Fibroblast of skin of left quadriceps (primary cell): ENCODE results near the gene ADAMTS4.

Experiments used
- DNase-seq, 2 experiments: peaks; one replicate each; pipeline ENCODE4 v3.0.0-alpha.2; 2013; ENCODE audit warnings: low read depth in 2 of 2

ADAMTS4 gene

GRCh38 chr1:161196111-161196510, 2.7 kb downstream of the ADAMTS4 start:
- DNase-seq, result no peak

DNA sequence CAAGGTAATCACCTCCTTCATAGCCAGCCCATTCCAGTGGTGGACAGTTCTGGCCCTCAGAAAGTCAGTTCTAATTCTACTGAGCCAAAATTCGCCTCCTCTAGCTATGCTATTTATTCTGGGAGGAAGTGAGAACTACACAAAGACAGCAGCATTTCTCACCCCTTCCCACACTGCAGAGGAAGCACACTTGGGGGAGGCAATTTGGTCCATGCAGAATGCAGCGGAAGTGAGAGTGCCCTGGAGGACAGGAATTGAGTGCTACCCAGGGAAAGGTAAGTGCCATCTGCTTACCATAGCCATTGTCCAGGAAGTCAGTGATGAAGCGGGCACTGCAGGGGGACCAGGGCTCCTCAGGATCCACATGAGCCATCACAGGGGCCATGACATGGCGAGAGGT, 3.7 kb downstream of the ADAMTS4 start:
- no peak for DNase-seq

GRCh38 chr1:161193561-161194235, 5.2 kb downstream of the ADAMTS4 start:
- DNase-seq, result no peak

- DNase-seq, result peak in 1 of 2 experiments; percentile 44
These were observed 6.1 kb downstream of the ADAMTS4 start for GRCh38 chr1:161192476-161193465.

DNA sequence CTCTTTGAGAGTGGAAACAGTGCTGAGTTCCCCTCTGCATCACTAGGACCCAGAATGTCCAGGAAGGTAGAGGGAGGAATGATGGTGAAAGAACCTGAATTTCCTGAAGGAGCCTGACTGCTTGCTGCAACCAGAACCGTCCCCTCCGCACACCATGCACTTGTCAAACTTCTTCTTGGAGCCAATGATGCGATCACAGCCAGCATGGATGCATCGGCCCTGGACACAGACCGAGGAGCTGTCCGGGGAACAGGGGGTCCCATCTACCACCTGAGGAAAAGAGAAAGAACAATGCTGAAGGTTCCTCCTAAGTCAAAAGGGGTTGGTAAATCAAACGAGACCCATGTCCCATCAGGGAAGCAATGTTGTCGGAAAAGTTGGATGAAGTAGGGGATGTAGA, 6.9 kb downstream of the ADAMTS4 start:
- no peak for DNase-seq

GRCh38 chr1:161190962-161191521, 7.8 kb downstream of the ADAMTS4 start:
- no peak for DNase-seq

DNA sequence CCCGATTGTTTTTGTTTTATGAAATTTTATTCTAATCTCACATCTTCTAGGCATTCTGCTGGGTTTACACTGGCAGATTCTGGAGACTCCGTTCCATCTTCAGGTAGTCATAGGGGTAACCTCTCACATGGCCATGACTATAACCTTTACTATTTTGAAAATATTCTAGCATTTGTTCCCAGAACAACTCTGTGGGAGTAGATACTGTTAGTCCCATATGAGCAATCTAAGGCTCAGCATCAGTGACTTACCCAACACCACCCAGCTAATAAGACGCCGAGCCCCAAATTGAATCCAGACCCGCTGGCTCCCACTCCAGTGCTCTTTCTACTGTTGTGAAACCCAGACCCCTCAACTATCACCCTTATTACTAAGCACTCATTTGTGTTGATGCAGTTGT, 9.8 kb downstream of the ADAMTS4 start:
- no peak for DNase-seq

- DNase-seq, result no peak
These were observed 10.5 kb downstream of the ADAMTS4 start for GRCh38 chr1:161188381-161188780.

- no peak for DNase-seq
These were observed 11.5 kb downstream of the ADAMTS4 start for GRCh38 chr1:161187311-161187710.

DNA sequence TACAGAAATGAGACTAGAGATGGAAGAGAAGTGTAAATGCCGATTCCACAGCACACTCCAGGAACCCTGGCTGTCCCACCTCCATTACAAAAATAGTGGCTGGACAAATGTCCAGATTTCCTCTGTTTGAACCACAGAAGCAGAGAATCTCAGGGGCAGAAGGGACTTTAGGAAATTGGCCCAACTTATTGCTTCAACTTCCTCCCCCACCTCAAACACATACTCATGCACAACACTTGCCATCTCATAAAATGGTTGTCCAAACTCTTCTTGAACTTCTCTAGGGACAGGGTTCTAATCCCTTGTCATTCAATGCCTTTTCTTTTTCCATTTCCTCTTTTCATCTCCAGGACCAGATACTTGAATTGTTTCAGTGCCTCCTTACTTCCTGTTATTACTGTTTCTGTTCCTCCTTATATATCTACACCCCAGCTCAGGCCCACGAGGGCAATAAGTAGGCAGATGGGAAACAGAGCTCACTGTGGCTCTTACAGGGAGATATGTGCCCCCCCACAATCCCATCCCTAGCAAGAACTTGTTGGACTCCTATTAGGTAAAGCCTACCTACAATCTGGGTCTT, 13.0 kb downstream of the ADAMTS4 start:
- no peak for DNase-seq

GRCh38 chr1:161185282-161185682, 13.6 kb downstream of the ADAMTS4 start:
- DNase-seq, result peak; percentile 51 to 58

DNA sequence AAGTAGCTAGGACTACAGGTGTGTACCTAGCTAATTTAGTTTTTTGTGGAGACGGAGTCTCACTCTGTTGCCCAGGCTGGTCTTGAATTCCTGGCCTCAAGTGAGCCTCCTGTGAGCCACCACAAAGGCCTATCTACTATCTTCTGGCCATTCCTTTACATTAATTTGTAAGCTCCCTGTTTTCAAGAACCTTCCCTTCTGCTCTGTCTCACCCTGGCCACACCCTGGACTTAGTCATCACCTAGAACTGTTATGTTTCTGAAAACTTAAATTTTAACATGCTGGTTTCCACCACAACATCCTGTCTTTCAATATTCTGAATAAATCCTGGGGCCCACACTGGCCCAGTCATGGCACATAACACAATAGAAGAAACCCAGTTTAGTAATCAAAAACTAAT, 16.6 kb downstream of the ADAMTS4 start:
- DNase-seq, result no peak

DNA sequence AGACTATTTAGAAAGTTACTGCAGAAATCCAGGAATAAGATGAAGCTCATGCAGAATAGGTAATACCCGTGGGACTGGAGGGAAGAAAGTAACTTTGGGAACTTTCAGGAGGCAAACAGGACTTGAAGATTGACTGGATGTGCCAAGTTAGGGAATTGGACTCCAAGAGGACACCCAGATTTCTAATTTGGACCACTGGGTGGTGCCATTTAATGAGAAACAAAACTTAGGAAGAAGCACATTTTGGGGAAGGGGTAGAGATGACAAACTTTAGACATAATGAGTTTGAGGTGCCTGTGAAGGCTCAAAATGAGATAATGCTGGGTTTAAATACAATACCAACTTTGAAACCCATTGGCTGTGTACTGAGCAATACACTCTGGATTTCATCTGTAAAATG, 18.2 kb downstream of the ADAMTS4 start:
- DNase-seq, result no peak

DNA sequence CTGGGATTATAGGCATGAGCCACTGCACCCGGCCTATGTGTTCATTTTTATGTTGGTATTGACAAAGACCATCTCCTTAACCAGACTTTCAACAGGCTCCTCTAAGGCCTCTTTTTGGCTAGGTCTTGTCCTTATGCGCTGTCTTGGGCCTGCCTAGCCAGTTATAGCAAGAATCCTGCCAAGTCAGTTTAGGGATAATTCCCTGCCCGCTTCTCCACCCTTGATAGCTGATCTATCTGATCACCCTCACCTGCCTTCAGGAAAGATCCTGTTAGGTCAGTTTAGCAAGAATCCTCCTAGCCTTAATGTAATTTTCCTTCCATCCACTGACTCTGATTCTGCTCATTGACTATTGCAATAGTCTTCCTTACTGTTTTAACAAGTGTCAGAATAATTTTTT, 19.2 kb downstream of the ADAMTS4 start:
- no peak for DNase-seq

- DNase-seq, result no peak
These were observed 21.0 kb downstream of the ADAMTS4 start for GRCh38 chr1:161177936-161178244.

DNA sequence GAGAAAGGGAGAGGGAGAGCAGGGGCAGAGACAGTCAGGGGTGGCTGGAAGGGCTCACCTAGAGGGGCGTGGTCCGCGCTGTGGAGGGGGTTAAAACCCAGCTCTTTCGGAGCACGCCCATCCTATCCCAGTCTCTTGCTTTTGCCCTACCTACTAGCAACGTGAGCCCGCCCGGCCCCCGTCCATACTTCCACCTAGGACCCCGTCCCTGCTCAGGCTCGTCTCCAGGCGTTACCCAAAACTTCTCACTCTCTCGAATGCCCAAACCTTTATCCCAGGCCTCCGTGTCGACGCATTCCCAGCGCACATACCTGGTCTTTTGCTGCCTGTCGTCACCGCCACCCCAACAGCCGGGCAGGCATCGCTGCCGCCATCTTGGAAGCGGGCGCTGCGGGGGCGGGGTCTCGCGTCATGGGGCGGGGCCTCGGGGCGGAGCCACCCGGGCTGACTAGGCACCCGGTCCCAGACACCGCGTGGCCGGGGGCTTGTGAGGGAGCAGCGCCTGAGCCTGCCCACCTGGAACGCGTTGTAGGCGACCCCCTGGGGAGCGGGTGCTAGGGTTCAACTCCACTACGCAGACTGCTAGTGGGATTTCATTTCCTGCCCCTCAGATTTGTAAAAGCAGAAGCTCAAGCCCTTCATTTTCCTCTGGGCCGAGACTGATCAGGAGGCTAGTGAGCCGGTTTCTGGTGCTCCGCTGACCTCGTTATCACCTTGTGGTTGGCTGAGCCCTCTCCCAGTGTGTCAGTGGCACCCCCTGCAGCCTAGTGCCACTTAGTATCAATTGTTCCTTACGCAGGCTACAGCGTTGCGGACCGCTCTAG, 21.5 kb downstream of the ADAMTS4 start, which contains the start of gene B4GALT3:
Gene B4GALT3, minus strand, starts transcription at position 396 of the 824 bp plus-strand sequence. CDS start 1,447 bp downstream, outside the sequence.
- no peak for DNase-seq

DNA sequence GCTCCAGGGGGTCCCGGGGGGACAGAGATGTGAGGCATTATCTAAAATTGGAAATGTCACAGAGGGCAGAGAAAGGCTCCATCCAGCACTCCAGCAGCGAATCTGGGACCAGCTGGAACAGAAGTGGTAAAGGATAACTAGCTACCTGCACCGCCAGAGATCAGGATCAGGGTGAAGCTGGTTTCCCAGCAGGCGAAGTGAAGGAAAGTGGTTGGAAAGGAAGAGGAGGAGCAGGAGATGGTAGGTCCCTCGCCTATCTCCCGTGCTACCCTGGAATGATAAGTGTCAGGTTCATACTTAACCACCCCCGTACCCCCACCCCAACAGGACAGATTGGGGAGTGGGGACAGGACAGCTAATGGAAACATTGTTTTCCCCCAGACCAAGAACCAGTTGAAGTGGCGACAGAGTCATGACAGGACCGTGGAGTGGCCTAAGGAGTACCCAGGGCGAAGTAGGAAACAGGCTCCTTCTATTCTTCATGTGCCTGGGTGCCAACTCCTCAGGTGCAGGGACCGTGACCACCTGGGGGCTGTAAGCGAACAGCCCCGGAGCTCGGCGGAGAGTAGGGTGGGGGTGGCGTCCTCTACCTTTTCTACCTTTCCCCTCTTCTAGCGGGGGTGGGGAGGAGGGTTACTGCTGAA, 22.3 kb downstream of the ADAMTS4 start:
- no peak for DNase-seq

- DNase-seq, result no peak
These were observed 22.9 kb downstream of the ADAMTS4 start for GRCh38 chr1:161175771-161176453.

- no peak for DNase-seq
These were observed 23.9 kb downstream of the ADAMTS4 start for GRCh38 chr1:161174911-161175310.

DNA sequence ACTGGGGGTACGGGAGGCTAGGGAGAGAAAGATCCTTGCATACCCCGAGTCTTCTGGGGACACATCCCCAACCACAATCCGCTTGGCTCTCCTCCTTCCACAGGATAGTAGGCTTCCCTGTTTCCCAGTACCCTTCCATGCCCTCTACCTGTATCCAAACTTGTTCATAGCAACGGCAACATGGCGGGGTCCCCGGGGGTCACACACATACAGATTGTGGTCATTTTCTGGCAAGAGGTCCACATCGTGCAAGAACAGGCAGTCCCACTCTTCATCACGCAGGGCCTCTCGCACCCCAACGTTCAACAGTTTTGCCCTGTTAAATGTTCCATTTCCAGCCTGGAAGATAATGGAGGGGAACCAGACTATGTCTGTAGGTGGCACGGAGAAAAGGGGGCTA, 25.1 kb downstream of the ADAMTS4 start:
- no peak for DNase-seq
